ENCODE data around the gene LSAMP.
A peak's percentile ranks its signal among the peaks of the same experiment; 100 is the strongest.

The LSAMP gene

DNA sequence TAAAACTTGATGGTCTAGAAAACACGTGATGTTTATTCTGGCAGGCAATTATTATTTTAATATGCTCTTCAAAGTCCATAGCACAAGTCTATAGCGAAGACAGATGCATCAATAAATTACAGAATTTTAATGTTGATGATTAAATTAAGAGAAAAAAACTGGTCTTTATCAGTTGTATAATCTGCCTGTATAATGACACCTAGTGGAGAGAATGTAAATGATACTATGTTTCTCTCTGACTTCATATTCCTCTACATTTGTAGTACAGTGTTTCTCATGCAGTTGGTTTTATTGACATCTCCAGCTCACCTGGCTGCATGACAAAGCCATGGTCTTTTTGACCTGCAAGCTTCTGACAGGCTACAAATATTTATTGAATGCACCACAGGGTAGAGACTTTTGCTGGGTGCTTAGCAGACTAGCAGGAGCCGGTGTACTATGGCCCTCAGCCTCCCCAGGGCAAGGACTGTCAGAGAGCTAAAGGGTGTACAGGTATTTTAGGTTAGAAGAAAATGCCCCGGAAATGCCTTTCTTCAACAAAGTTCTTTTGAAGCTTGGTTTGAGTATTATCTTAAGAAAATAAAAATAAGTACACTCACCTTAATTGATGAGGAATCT lies 532.1 kb downstream of the LSAMP start:
- CTCF ChIA-PET: interaction anchor here (0.9 to 1.4 kb wide), 7 partner anchors 9 to 531 kb away, joined by 3 to 10 read pairs (median 4); no protein-coding TSS in a partner anchor
- POLR2A ChIA-PET: no interaction called here
- no peak for DNase-seq (ENCODE audit: low read depth, low spot score)
- no peak overlapping the region for H3K4me3 ChIP-seq (ENCODE audit: low read depth, low read length)
- TF ChIP-seq, protein P1, sequence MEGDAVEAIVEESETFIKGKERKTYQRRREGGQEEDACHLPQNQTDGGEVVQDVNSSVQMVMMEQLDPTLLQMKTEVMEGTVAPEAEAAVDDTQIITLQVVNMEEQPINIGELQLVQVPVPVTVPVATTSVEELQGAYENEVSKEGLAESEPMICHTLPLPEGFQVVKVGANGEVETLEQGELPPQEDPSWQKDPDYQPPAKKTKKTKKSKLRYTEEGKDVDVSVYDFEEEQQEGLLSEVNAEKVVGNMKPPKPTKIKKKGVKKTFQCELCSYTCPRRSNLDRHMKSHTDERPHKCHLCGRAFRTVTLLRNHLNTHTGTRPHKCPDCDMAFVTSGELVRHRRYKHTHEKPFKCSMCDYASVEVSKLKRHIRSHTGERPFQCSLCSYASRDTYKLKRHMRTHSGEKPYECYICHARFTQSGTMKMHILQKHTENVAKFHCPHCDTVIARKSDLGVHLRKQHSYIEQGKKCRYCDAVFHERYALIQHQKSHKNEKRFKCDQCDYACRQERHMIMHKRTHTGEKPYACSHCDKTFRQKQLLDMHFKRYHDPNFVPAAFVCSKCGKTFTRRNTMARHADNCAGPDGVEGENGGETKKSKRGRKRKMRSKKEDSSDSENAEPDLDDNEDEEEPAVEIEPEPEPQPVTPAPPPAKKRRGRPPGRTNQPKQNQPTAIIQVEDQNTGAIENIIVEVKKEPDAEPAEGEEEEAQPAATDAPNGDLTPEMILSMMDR (IDR thresholded peaks at IDR 0.05; ENCODE audit: insufficient read depth, low read length, missing control alignments): peak; percentile 14

- CTCF ChIA-PET: interaction anchor here (0.6 to 3.6 kb wide), 2 partner anchors 10 to 42 kb away, joined by 3 to 19 read pairs; no protein-coding TSS in a partner anchor
- no peak for DNase-seq (ENCODE audit: low read depth, low spot score)
- POLR2A ChIA-PET: no interaction called here
- H3K4me3 ChIP-seq (ENCODE audit: low read depth, low read length): no peak overlapping the region
- TF ChIP-seq, protein P1 (IDR thresholded peaks at IDR 0.05; ENCODE audit: insufficient read depth, low read length, missing control alignments): no peak
These were observed 532.9 kb downstream of the LSAMP start for GRCh38 chr3:115912372-115912771.

- DNase-seq (ENCODE audit: low read depth, low spot score): no peak
- no peak overlapping the region for H3K4me3 ChIP-seq (ENCODE audit: low read depth, low read length)
- ChIA-PET POLR2A (no interaction called here), CTCF (interaction anchor here (2.8 kb wide), 1 partner anchor 16 kb away, joined by 10 read pairs; no protein-coding TSS in a partner anchor)
- TF ChIP-seq, protein P1 (IDR thresholded peaks at IDR 0.05; ENCODE audit: insufficient read depth, low read length, missing control alignments): no peak
These were observed 539.4 kb downstream of the LSAMP start for GRCh38 chr3:115905871-115906270.

GRCh38 chr3:115903843-115904242 lies 541.4 kb downstream of the LSAMP start:
- POLR2A ChIA-PET: interaction anchor here (0.6 kb wide), 1 partner anchor 490 kb away, joined by 3 read pairs; no protein-coding TSS in a partner anchor
- H3K4me3 ChIP-seq (ENCODE audit: low read depth, low read length): no peak overlapping the region
- no peak for DNase-seq (ENCODE audit: low read depth, low spot score)
- TF ChIP-seq, protein P1 (IDR thresholded peaks at IDR 0.05; ENCODE audit: insufficient read depth, low read length, missing control alignments): no peak
- CTCF ChIA-PET: no interaction called here

DNA sequence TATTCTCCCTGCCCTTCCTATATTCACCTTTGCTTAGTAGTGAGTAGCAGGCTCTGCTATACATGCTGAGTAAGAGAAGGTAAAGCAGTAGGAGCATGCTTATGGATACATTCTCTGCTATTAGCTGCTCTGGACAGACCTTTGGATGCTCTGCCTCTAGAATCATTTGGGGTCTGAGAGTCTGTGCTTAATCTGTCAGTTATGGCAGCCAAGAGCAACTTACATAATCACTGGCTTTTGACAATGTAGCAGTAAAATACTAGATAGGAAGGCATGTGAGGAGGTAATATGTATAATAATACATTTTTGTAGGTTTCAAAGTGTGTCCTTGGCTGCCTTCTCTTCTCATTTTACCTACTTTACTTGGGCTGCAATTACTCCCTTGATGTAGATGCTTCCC lies 544.3 kb downstream of the LSAMP start:
- H3K4me3 ChIP-seq (ENCODE audit: low read depth, low read length): no peak overlapping the region

GRCh38 chr3:115899535-115899934 lies 545.8 kb downstream of the LSAMP start:
- no peak overlapping the region for H3K4me3 ChIP-seq (ENCODE audit: low read depth, low read length)
- CTCF ChIA-PET: interaction anchor here (1.2 kb wide), 1 partner anchor 64 kb away, joined by 3 read pairs; no protein-coding TSS in a partner anchor
- POLR2A ChIA-PET: no interaction called here
- no peak for DNase-seq (ENCODE audit: low read depth, low spot score)
- TF ChIP-seq, protein P1 (IDR thresholded peaks at IDR 0.05; ENCODE audit: insufficient read depth, low read length, missing control alignments): no peak

More for the DNA sequence above, 544.3 kb downstream of the LSAMP start:
- POLR2A ChIA-PET: no interaction called here
- TF ChIP-seq, protein P1 (IDR thresholded peaks at IDR 0.05; ENCODE audit: insufficient read depth, low read length, missing control alignments): no peak
- no peak for DNase-seq (ENCODE audit: low read depth, low spot score)
- CTCF ChIA-PET: no interaction called here
